GM19023 (cell line): Measurements from ENCODE around the gene UROS.

Source experiments
- ATAC-seq: cut with Tn5 transposase; IDR thresholded peaks from one replicate; pipeline ENCODE4 v1.9.1; 2021; ENCODE audit warnings: mild to moderate bottlenecking, moderate library complexity; ENCODE audit not compliant: unreplicated experiment

UROS gene

GRCh38 chr10:125792342-125793300 lies 30.4 kb downstream of the UROS start:
- ATAC-seq = no peak

GRCh38 chr10:125788156-125789034 lies 34.7 kb downstream of the UROS start:
- no peak for ATAC-seq

GRCh38 chr10:125785791-125786190 lies 37.3 kb downstream of the UROS start:
- no peak for ATAC-seq

GRCh38 chr10:125783957-125784356 lies 39.1 kb downstream of the UROS start:
- peak; percentile 83 for ATAC-seq

GRCh38 chr10:125783408-125783807 lies 39.6 kb downstream of the UROS start:
- ATAC-seq = no peak

- no peak for ATAC-seq
These were observed 40.4 kb downstream of the UROS start for GRCh38 chr10:125782616-125783015.

- no peak for ATAC-seq
These were observed 41.0 kb downstream of the UROS start for GRCh38 chr10:125782054-125782453.

- no peak for ATAC-seq
These were observed 41.7 kb downstream of the UROS start for GRCh38 chr10:125781374-125781773.

GRCh38 chr10:125779403-125780327 lies 43.4 kb downstream of the UROS start:
- no peak for ATAC-seq

- ATAC-seq = no peak
These were observed 44.5 kb downstream of the UROS start for GRCh38 chr10:125778556-125778955.

GRCh38 chr10:125777806-125778205 lies 45.3 kb downstream of the UROS start:
- ATAC-seq = no peak

- ATAC-seq = no peak
These were observed 47.5 kb downstream of the UROS start, which contains the start of gene MMP21 for GRCh38 chr10:125775491-125776106. MMP21 (minus strand) TSS chr10:125775821; CDS start chr10:125775821, 0 bp downstream.

GRCh38 chr10:125774581-125775191 lies 48.4 kb downstream of the UROS start:
- no peak for ATAC-seq

GRCh38 chr10:125773687-125774543 lies 49.1 kb downstream of the UROS start:
- ATAC-seq = no peak

- ATAC-seq = no peak
These were observed 50.2 kb downstream of the UROS start for GRCh38 chr10:125772864-125773180.

GRCh38 chr10:125772112-125772863 lies 50.8 kb downstream of the UROS start:
- ATAC-seq = no peak

- no peak for ATAC-seq
These were observed 52.2 kb downstream of the UROS start for GRCh38 chr10:125770844-125771243.

- no peak for ATAC-seq
These were observed 53.9 kb downstream of the UROS start for GRCh38 chr10:125769175-125769574.
